MCF 10A (cell line): Measurements from ENCODE around the gene PARD3. TPM values are rescaled to one million over a fixed set of nuclear protein-coding genes. Genes with fewer than 3 reads are reported as not detected.

Source experiments
- BruUV-seq: library from RNA; stranded (reverse); fragments of 400-500 nt; replicated peaks from 2 replicates; lab custom pipeline; 2021; lab: Mats Ljungman, UMichigan
- CTCF ChIA-PET: fragments of 300-600 bp; sonication (Branson Sonifier 250); formaldehyde crosslinking; extraction: SDS; loops from one replicate; lab custom pipeline; 2021; ENCODE audit warnings: antibody characterized with exemption, inconsistent platforms; lab: Yijun Ruan, JAX
- POLR2A ChIA-PET: fragments of 300-600, 350-650 bp; sonication (Branson Sonifier 250); formaldehyde crosslinking; extraction: SDS; loops from one replicate; lab custom pipeline; 2020; ENCODE audit warnings: antibody characterized with exemption, inconsistent platforms; lab: Yijun Ruan, JAX
- DNase-seq: peaks from one replicate; pipeline ENCODE4 v3.0.0-alpha.2; 2018; ENCODE audit not compliant: unreplicated experiment
- H3K27ac Mint-ChIP-seq: one replicate; pipeline ENCODE4 v1.8.0; 2022; ENCODE audit warnings: mild to moderate bottlenecking, low read depth, mixed read lengths; ENCODE audit not compliant: unreplicated experiment
- H3K27me3 Mint-ChIP-seq: one replicate; pipeline ENCODE4 v1.8.0; 2022; ENCODE audit warnings: mixed read lengths; ENCODE audit not compliant: insufficient read depth, unreplicated experiment
- H3K36me3 Mint-ChIP-seq: one replicate; pipeline ENCODE4 v1.8.0; 2022; ENCODE audit warnings: mild to moderate bottlenecking, moderate library complexity, mixed read lengths; ENCODE audit not compliant: insufficient read depth, unreplicated experiment
- H3K4me1 Mint-ChIP-seq: one replicate; pipeline ENCODE4 v1.8.0; 2022; ENCODE audit warnings: mixed read lengths; ENCODE audit not compliant: insufficient read depth, unreplicated experiment
- H3K4me3 Mint-ChIP-seq: one replicate; pipeline ENCODE4 v1.8.0; 2022; ENCODE audit warnings: mild to moderate bottlenecking, moderate library complexity, mixed read lengths; ENCODE audit not compliant: unreplicated experiment
- H3K9me3 Mint-ChIP-seq: one replicate; pipeline ENCODE4 v1.8.0; 2022; ENCODE audit warnings: mixed read lengths; ENCODE audit not compliant: unreplicated experiment
- intact Hi-C: fragments of 100-400 bp; cut with micrococcal nuclease; formaldehyde crosslinking; loops from 2 replicates; pipeline ENCODE4 v1.14.1; 2022
- total RNA-seq: library from RNA; stranded (reverse); gene quantifications from 2 replicates; pipeline ENCODE4 v1.2.3, GENCODE V29; 2022
- TF ChIP-seq, protein P1 (sequence below): fragments of 200-600 bp; IDR thresholded peaks from one replicate; pipeline ENCODE4 v1.8.0; 2022; ENCODE audit warnings: antibody characterized with exemption, mild to moderate bottlenecking; ENCODE audit not compliant: unreplicated experiment

Gene PARD3
- total RNA-seq, 1 experiment from 2014 or later, result 70.0 TPM

DNA sequence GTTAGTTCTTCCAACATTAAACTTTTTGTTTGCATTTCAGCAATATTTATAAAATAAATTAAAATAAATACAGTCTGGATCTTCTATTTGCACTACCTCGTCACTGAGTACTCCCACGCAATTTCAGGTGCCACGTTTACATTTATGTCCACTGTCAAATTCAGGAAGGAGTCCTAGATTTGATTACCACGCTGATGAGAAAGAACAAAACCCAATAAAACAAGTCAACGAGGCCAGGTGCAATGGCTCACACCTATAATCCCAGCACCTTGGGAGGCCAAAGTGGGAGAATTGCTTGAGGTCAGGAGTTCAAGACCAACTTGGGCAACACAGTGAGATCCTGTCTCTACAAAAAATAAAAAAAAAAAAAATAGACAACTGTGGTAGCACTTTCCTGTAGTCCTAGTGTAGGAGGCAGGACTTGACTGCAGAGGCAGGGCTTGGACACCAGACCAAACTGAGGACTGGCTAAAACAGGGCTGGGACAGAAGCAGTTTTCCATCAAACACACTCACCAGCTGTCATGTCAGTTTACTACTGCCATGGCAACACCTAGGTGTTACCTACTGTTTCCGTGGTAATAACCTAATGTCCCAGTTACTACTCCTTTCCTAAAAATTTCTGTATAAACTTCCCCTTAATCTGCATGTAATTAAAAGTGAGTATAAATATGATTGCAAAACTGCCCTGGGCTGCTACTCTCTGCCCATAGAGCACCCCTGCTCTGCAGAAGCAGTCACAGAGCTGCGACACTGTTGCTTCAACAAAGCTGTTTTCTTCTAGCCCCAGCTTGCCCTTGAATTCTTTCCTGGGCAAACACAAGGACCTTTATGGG is 341.7 kb downstream of the PARD3 start:
- no peaks in the 10 kb centered on the region for H3K9me3 Mint-ChIP-seq
- BruUV-seq, result no TSS peak
- no peaks in the 10 kb centered on the region for H3K27me3 Mint-ChIP-seq
- CTCF ChIA-PET, result interaction anchor here (0.6 kb wide), 1 partner anchor 1173 kb away, joined by 3 read pairs; no protein-coding TSS in a partner anchor
- peak overlapping the region; percentile 73 for H3K27ac Mint-ChIP-seq
- POLR2A ChIA-PET, result interaction anchor here (0.6 to 1.1 kb wide), 2 partner anchors 9 to 478 kb away, joined by 3 read pairs; no protein-coding TSS in a partner anchor
- no peak for DNase-seq
- H3K4me3 Mint-ChIP-seq, result no peak overlapping the region
- TF ChIP-seq, protein P1, sequence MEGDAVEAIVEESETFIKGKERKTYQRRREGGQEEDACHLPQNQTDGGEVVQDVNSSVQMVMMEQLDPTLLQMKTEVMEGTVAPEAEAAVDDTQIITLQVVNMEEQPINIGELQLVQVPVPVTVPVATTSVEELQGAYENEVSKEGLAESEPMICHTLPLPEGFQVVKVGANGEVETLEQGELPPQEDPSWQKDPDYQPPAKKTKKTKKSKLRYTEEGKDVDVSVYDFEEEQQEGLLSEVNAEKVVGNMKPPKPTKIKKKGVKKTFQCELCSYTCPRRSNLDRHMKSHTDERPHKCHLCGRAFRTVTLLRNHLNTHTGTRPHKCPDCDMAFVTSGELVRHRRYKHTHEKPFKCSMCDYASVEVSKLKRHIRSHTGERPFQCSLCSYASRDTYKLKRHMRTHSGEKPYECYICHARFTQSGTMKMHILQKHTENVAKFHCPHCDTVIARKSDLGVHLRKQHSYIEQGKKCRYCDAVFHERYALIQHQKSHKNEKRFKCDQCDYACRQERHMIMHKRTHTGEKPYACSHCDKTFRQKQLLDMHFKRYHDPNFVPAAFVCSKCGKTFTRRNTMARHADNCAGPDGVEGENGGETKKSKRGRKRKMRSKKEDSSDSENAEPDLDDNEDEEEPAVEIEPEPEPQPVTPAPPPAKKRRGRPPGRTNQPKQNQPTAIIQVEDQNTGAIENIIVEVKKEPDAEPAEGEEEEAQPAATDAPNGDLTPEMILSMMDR, result no peak
- peaks cover 35% of the 10 kb centered on the region for H3K4me1 Mint-ChIP-seq
- H3K36me3 Mint-ChIP-seq, result peaks cover 19% of the 10 kb centered on the region
- intact Hi-C loops, result loop anchor here (5.0 kb wide), 1 partner anchor 164 kb away; no protein-coding TSS in a partner anchor

DNA sequence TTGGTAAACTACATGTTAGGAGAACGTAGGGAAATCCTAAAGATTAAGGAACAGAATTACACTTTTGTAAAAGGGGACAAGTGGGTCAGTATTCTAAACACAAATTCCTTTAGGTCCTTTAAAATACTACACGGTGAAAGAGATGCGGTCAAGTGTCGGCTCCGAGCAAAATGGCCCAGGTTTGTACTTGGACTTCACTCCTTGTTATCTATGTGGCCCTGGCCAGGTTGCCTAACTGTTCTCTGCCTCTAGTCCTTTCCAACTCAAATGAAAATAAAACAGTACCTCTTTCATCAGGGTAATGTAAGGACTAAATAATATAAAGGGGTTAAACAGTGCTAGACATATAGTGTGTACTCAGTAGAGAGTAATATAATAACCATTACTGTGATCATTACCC is 344.8 kb downstream of the PARD3 start:
- no peaks in the 10 kb centered on the region for H3K27me3 Mint-ChIP-seq
- no peak for DNase-seq
- no TSS peak for BruUV-seq
- ChIA-PET CTCF (no interaction called here), POLR2A (no interaction called here)
- no peak overlapping the region for H3K27ac Mint-ChIP-seq
- peaks cover 33% of the 10 kb centered on the region for H3K36me3 Mint-ChIP-seq
- H3K4me3 Mint-ChIP-seq, result no peak overlapping the region
- peaks cover 24% of the 10 kb centered on the region for H3K4me1 Mint-ChIP-seq
- TF ChIP-seq, protein P1, result no peak
- intact Hi-C loops, result loop anchor here (5.0 kb wide), 1 partner anchor 167 kb away; no protein-coding TSS in a partner anchor
- H3K9me3 Mint-ChIP-seq, result no peaks in the 10 kb centered on the region

DNA sequence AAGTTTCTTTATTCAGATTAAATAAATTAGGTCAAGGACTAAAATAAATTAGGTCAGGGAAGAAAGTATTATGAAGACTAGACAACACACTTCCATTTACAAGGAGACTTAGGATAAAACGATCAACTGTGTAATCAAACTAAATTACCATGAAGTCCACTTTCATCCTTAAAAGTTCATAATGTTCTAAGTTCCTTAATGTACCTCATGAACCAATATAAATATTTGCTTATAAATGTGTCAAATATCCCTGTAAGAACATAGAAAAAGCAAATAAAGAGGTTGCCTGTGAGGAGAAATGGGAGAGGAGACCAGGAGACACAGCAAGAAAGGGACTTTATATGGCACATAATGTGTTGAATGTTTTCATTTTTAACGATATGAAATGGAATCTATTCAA is 345.6 kb downstream of the PARD3 start:
- no peak for DNase-seq
- TF ChIP-seq, protein P1, result no peak
- no peak overlapping the region for H3K27ac Mint-ChIP-seq
- intact Hi-C loops, result no loop called here
- H3K4me3 Mint-ChIP-seq, result no peak overlapping the region
- H3K36me3 Mint-ChIP-seq, result peaks cover 33% of the 10 kb centered on the region
- BruUV-seq, result no TSS peak
- H3K9me3 Mint-ChIP-seq, result no peaks in the 10 kb centered on the region
- ChIA-PET CTCF (no interaction called here), POLR2A (no interaction called here)
- no peaks in the 10 kb centered on the region for H3K27me3 Mint-ChIP-seq
- peaks cover 19% of the 10 kb centered on the region for H3K4me1 Mint-ChIP-seq

DNA sequence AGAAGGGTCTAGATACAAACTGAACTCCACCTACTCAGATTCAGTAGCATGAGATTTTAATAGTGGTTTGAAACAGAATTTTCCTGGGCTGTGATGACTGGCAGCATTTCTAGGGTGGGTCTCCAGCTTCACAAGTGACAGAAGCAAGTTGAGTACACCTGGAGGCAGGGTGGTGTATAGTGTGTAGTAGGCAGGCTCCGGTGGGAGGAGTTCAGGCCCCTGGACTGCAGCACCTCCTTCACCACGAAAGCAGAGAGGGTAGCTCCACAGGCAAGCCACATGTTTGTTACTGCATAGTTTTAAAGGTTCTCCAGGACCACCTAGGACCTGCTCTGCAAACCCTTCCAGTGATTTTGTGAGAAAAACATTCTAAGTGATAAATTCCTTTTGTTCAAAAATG is 347.2 kb downstream of the PARD3 start:
- no peak overlapping the region for H3K4me3 Mint-ChIP-seq
- peaks cover 9% of the 10 kb centered on the region for H3K4me1 Mint-ChIP-seq
- POLR2A ChIA-PET, result no interaction called here
- no TSS peak for BruUV-seq
- TF ChIP-seq, protein P1, result no peak
- H3K27ac Mint-ChIP-seq, result no peak overlapping the region
- no peaks in the 10 kb centered on the region for H3K27me3 Mint-ChIP-seq
- CTCF ChIA-PET, result no interaction called here
- no peaks in the 10 kb centered on the region for H3K9me3 Mint-ChIP-seq
- no peak for DNase-seq
- peaks cover 27% of the 10 kb centered on the region for H3K36me3 Mint-ChIP-seq
- intact Hi-C loops, result no loop called here
